Activated naive CD4-positive, alpha-beta T cell treated with anti-CD3 and anti-CD28 coated beads, Interleukin-2, amount 10 ng/mL, durations not matched to agents 7 days and 5 days (primary cell): ENCODE measurements around the gene THUMPD1.
A peak's percentile ranks its signal among the peaks of the same experiment; 100 is the strongest.
"Not testable (repeated sequence)": the region's sequence is repeated elsewhere in the genome, so short reads cannot be mapped to it uniquely, and the experiment has no call there.

Experiments
- CTCF ChIA-PET: fragments of 350-600 bp; sonication (Branson Sonifier 250); formaldehyde crosslinking; loops from one replicate; lab custom pipeline; 2021; ENCODE audit warnings: antibody characterized with exemption; lab: Charles Lee
- DNase-seq: peaks from one replicate; pipeline ENCODE4 v3.0.0-alpha.2; 2020
- H3K27ac Mint-ChIP-seq: one replicate; pipeline ENCODE4 v1.8.0; 2021; ENCODE audit warnings: mild to moderate bottlenecking, moderate library complexity, mixed read lengths
- H3K27me3 Mint-ChIP-seq: one replicate; pipeline ENCODE4 v1.8.0; 2021; ENCODE audit warnings: mild to moderate bottlenecking, mixed read lengths
- H3K36me3 Mint-ChIP-seq: one replicate; pipeline ENCODE4 v1.8.0; 2021; ENCODE audit warnings: mixed read lengths
- H3K4me1 Mint-ChIP-seq: one replicate; pipeline ENCODE4 v1.8.0; 2021; ENCODE audit warnings: mixed read lengths
- H3K4me3 Mint-ChIP-seq: one replicate; pipeline ENCODE4 v1.8.0; 2021; ENCODE audit warnings: mild to moderate bottlenecking, moderate library complexity, mixed read lengths
- H3K9me3 Mint-ChIP-seq: one replicate; pipeline ENCODE4 v1.8.0; 2021; ENCODE audit warnings: mixed read lengths

Gene THUMPD1

GRCh38 chr16:20740901-20741521 is 607 bp downstream of the THUMPD1 start:
- peak overlapping the region; percentile 95 for H3K4me3 Mint-ChIP-seq
- CTCF ChIA-PET = interaction anchor here (0.9 to 1.3 kb wide), 4 partner anchors 10 to 42 kb away, joined by 3 to 6 read pairs (median 4); no protein-coding TSS in a partner anchor
- peak overlapping the region; percentile 99 for H3K27ac Mint-ChIP-seq
- peaks cover 26% of the 10 kb centered on the region for H3K4me1 Mint-ChIP-seq
- H3K36me3 Mint-ChIP-seq = peaks cover 23% of the 10 kb centered on the region
- no peaks in the 10 kb centered on the region for H3K27me3 Mint-ChIP-seq
- H3K9me3 Mint-ChIP-seq = no peaks in the 10 kb centered on the region
- peak; percentile 95 for DNase-seq

GRCh38 chr16:20740007-20740883 is 1.4 kb downstream of the THUMPD1 start:
- peaks cover 26% of the 10 kb centered on the region for H3K4me1 Mint-ChIP-seq
- no peaks in the 10 kb centered on the region for H3K27me3 Mint-ChIP-seq
- peak overlapping the region; percentile 95 for H3K4me3 Mint-ChIP-seq
- CTCF ChIA-PET = interaction anchor here (0.9 to 1.6 kb wide), 5 partner anchors 9 to 67 kb away, joined by 3 to 6 read pairs (median 3); partner anchors contain the start of genes ERI2 and REXO5
- peaks cover 30% of the 10 kb centered on the region for H3K36me3 Mint-ChIP-seq
- H3K9me3 Mint-ChIP-seq = no peaks in the 10 kb centered on the region
- peak; percentile 42 for DNase-seq
- H3K27ac Mint-ChIP-seq = peak overlapping the region; percentile 99

- CTCF ChIA-PET = no interaction called here
- Mint-ChIP-seq H3K9me3 (no peaks in the 10 kb centered on the region), H3K27ac (no peak overlapping the region), H3K36me3 (peaks cover 39% of the 10 kb centered on the region), H3K4me1 (peaks cover 16% of the 10 kb centered on the region), H3K27me3 (no peaks in the 10 kb centered on the region), H3K4me3 (no peak overlapping the region)
- no peak for DNase-seq
Measured at GRCh38 chr16:20735490-20735889, 6.1 kb downstream of the THUMPD1 start.

DNA sequence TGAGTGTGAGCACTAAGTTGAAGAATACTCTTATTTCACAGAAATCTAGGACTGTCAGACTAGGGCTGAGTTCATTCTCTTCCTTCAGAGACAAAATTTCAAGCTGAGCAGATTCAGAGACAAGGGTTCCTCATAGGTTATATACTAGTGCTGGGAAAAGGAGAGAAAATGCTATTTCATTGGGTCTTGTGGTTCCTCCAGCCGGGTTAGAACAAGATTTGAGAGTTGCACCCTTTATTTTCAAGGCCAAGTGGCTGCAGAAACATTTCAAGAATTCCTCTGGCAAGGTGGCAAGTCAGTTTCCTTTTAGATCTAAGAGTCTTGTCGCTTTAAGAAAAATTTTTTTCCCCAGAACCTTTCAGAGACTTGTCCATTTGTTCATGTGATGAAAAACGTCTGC is 6.8 kb downstream of the THUMPD1 start:
- Mint-ChIP-seq H3K4me3 (no peak overlapping the region), H3K9me3 (no peaks in the 10 kb centered on the region), H3K4me1 (peaks cover 9% of the 10 kb centered on the region), H3K27ac (no peak overlapping the region), H3K27me3 (no peaks in the 10 kb centered on the region), H3K36me3 (peaks cover 35% of the 10 kb centered on the region)
- no peak for DNase-seq
- CTCF ChIA-PET = no interaction called here

DNA sequence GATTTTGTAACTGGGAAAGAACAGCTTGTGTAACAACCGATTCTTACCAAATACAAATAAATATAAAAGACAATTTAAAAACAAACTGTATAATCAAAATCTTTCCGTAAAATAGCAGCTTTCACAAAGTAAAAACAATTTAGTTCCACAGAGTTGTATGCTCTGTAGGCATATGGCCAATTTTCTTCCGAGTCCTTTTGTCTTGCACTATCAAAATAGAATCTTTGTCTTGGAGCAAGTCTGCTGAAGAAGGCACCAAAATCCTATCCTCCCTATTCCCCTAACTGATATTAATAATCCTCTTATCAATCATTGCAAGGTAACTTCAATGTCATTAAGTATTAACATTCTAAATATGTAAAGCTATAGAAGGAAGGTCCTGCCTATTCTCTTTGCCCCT is 7.6 kb downstream of the THUMPD1 start:
- peaks cover 7% of the 10 kb centered on the region for H3K4me1 Mint-ChIP-seq
- no peaks in the 10 kb centered on the region for H3K9me3 Mint-ChIP-seq
- peaks cover 35% of the 10 kb centered on the region for H3K36me3 Mint-ChIP-seq
- H3K27me3 Mint-ChIP-seq = no peaks in the 10 kb centered on the region
- CTCF ChIA-PET = no interaction called here
- no peak overlapping the region for H3K4me3 Mint-ChIP-seq
- no peak for DNase-seq
- H3K27ac Mint-ChIP-seq = no peak overlapping the region

- no peaks in the 10 kb centered on the region for H3K27me3 Mint-ChIP-seq
- no peak overlapping the region for H3K27ac Mint-ChIP-seq
- peaks cover 8% of the 10 kb centered on the region for H3K36me3 Mint-ChIP-seq
- CTCF ChIA-PET = no interaction called here
- no peak overlapping the region for H3K4me3 Mint-ChIP-seq
- no peak for DNase-seq
- H3K9me3 Mint-ChIP-seq = no peaks in the 10 kb centered on the region
- no peaks in the 10 kb centered on the region for H3K4me1 Mint-ChIP-seq
Measured at GRCh38 chr16:20729141-20729540, 12.5 kb downstream of the THUMPD1 start.

DNA sequence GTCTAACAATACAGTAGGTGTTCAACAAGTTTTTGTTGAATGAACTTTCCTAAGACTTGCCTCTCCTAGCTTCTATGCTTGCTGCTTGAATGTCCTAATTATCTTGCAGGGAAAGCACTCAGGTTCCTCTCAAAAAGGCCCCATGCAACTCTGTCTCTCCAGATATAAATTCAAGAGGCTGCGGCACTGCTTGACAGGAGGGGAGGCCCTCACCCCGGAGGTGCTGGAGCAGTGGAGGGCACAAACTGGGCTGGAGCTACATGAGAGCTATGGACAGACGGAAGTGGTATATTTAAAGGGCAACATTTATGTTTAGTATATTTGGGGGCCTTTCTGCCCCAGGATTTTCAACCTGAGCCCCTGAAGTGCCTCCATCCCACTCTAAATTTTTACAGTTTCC is 14.4 kb downstream of the THUMPD1 start:
- Mint-ChIP-seq H3K36me3 (peaks cover 6% of the 10 kb centered on the region), H3K9me3 (no peaks in the 10 kb centered on the region), H3K27ac (no peak overlapping the region), H3K4me3 (no peak overlapping the region), H3K27me3 (no peaks in the 10 kb centered on the region), H3K4me1 (no peaks in the 10 kb centered on the region)
- CTCF ChIA-PET = no interaction called here
- DNase-seq = no peak

DNA sequence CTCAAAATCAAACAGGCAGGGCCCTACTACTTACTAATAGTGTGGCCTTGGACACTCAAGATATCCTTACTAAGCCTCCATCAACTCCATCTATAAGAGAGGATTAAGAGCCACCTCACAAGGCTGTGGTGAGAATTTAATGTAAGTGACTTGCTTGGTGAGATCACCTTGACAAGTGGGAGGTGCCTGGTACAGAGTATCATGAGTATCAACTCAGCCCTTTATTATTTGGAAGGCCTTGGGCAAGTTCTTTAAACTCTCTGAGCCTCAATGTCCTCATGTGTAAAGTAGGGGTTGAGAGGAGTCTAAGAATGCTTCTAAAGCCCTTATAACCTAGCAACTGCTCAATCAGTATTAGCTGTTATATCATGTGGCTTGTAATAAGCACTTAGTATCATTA is 15.0 kb downstream of the THUMPD1 start:
- no peaks in the 10 kb centered on the region for H3K27me3 Mint-ChIP-seq
- no peak overlapping the region for H3K4me3 Mint-ChIP-seq
- CTCF ChIA-PET = no interaction called here
- H3K36me3 Mint-ChIP-seq = peaks cover 6% of the 10 kb centered on the region
- no peaks in the 10 kb centered on the region for H3K9me3 Mint-ChIP-seq
- H3K27ac Mint-ChIP-seq = no peak overlapping the region
- no peaks in the 10 kb centered on the region for H3K4me1 Mint-ChIP-seq
- no peak for DNase-seq

DNA sequence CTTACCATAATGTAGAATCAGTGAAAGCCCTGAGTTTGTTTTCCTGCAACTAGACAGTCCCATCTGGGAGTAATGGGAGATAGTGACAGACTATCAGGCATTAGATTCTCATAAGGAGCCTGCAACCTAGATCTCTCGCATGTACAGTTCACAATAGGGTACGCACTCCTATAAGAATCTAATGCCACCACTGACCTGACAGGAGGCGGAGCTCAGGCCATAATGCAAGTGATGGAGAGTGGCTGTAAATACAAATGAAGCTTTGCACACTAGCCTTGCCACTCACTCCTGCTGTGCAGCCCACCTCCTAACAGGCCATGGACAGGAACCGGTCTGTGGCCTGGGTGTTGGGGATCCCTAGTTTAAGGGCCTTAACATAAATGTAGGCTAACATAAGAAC is 21.4 kb downstream of the THUMPD1 start:
- Mint-ChIP-seq H3K36me3 (no peaks in the 10 kb centered on the region), H3K9me3 (no peaks in the 10 kb centered on the region), H3K27me3 (peaks cover 5% of the 10 kb centered on the region), H3K4me1 (no peaks in the 10 kb centered on the region), H3K27ac (no peak overlapping the region), H3K4me3 (no peak overlapping the region)
- CTCF ChIA-PET = interaction anchor here (1.5 kb wide), 1 partner anchor 11 kb away, joined by 4 read pairs; no protein-coding TSS in a partner anchor
- DNase-seq = no peak

GRCh38 chr16:20717718-20718117 is 23.9 kb downstream of the THUMPD1 start:
- CTCF ChIA-PET, DNase-seq, H3K36me3 Mint-ChIP-seq, H3K27ac Mint-ChIP-seq, H3K9me3 Mint-ChIP-seq, H3K4me3 Mint-ChIP-seq, H3K27me3 Mint-ChIP-seq, H3K4me1 Mint-ChIP-seq: not testable (repeated sequence)

GRCh38 chr16:20711277-20711911 is 30.2 kb downstream of the THUMPD1 start:
- H3K27ac Mint-ChIP-seq = no peak overlapping the region
- CTCF ChIA-PET = no interaction called here
- no peaks in the 10 kb centered on the region for H3K9me3 Mint-ChIP-seq
- H3K4me3 Mint-ChIP-seq = no peak overlapping the region
- no peak for DNase-seq
- H3K27me3 Mint-ChIP-seq = no peaks in the 10 kb centered on the region
- no peaks in the 10 kb centered on the region for H3K36me3 Mint-ChIP-seq
- no peaks in the 10 kb centered on the region for H3K4me1 Mint-ChIP-seq

DNA sequence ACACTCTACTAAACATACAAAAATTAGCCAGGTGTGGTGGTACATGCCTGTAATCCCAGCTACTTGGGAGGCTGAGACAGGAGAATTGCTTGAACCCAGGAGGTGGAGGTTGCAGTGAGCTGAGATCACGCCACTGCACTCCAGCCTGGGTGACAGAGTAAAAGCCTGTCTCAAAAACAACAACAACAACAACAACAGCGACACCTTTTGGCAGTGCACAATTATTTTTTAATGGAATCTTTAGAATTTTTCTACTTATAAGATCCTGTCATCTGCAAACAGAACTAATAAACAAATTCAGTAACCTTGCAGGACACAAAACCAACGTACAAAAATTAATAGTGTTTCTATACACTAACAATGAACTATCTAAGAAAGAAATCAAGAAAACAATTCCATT is 33.5 kb downstream of the THUMPD1 start:
- DNase-seq = peak; percentile 30
- H3K4me1 Mint-ChIP-seq, H3K9me3 Mint-ChIP-seq, H3K36me3 Mint-ChIP-seq, H3K27ac Mint-ChIP-seq, H3K27me3 Mint-ChIP-seq, H3K4me3 Mint-ChIP-seq: not testable (repeated sequence)
- CTCF ChIA-PET = interaction anchor here (1.0 kb wide), 1 partner anchor 105 kb away, joined by 3 read pairs; no protein-coding TSS in a partner anchor

DNA sequence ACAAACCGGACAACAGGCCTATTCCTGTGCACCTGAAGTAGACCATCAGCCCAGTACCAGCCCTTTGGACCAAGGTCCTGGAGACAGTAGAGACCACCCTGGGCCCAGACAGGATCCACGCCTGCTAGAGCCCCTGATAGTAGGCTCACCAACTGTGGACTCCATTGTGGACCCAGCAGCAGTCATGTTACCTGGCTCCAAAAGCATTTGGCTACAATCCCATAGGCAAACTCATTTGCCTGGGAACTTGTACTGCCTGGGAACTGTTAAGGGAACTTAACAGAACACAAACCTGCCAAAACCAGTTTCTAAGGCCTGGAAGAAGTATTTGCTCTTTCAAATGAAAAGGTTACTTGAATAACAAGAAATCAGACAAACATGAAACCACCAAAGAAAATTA is 34.2 kb downstream of the THUMPD1 start:
- Mint-ChIP-seq H3K4me1 (no peaks in the 10 kb centered on the region), H3K36me3 (no peaks in the 10 kb centered on the region), H3K27me3 (no peaks in the 10 kb centered on the region), H3K9me3 (no peaks in the 10 kb centered on the region), H3K4me3 (no peak overlapping the region), H3K27ac (no peak overlapping the region)
- no peak for DNase-seq
- CTCF ChIA-PET = interaction anchor here (1.0 kb wide), 1 partner anchor 104 kb away, joined by 3 read pairs; no protein-coding TSS in a partner anchor

GRCh38 chr16:20705972-20706371 is 35.6 kb downstream of the THUMPD1 start:
- H3K9me3 Mint-ChIP-seq, CTCF ChIA-PET, H3K36me3 Mint-ChIP-seq, H3K27me3 Mint-ChIP-seq, DNase-seq, H3K4me3 Mint-ChIP-seq, H3K27ac Mint-ChIP-seq, H3K4me1 Mint-ChIP-seq: not testable (repeated sequence)
